ENCODE data around the gene KIAA1958.

Gene KIAA1958

DNA sequence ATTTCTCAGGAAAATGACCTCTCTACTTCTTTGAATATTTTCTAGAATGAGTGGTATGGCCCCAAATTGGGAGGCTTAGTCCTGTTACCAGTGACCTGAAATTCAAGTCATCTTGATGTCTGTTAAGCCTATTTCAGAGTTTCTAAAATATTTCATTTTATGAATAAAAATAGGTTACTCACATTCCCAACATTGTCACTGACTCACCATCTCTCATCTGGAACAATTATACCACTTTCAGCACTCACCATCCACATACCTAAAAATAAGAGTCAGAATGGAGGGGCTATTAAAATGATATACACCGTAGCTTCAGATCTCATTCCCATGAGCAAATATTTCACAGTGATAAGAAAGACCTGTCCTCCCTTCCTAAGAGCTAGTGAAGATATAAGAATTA, 71.8 kb downstream of the KIAA1958 start:
- no peaks in the 10 kb centered on the region for H3K36me3 ChIP-seq (replicated peaks)
- H3K4me3 ChIP-seq (ENCODE audit: low read depth, low read length): no peak overlapping the region
- TF ChIP-seq, protein P1, sequence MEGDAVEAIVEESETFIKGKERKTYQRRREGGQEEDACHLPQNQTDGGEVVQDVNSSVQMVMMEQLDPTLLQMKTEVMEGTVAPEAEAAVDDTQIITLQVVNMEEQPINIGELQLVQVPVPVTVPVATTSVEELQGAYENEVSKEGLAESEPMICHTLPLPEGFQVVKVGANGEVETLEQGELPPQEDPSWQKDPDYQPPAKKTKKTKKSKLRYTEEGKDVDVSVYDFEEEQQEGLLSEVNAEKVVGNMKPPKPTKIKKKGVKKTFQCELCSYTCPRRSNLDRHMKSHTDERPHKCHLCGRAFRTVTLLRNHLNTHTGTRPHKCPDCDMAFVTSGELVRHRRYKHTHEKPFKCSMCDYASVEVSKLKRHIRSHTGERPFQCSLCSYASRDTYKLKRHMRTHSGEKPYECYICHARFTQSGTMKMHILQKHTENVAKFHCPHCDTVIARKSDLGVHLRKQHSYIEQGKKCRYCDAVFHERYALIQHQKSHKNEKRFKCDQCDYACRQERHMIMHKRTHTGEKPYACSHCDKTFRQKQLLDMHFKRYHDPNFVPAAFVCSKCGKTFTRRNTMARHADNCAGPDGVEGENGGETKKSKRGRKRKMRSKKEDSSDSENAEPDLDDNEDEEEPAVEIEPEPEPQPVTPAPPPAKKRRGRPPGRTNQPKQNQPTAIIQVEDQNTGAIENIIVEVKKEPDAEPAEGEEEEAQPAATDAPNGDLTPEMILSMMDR (IDR thresholded peaks at IDR 0.05; ENCODE audit: low read depth, low read length, missing control alignments): no peak
- no peaks in the 10 kb centered on the region for H3K27me3 ChIP-seq (replicated peaks)
- in situ Hi-C loops (cut with HindIII; ENCODE audit: low pct_ligation_motif_present, low sequenced_read_pairs): no loop called here
- DNase-seq: peak; percentile 20
- no peak overlapping the region for H3K27ac ChIP-seq

DNA sequence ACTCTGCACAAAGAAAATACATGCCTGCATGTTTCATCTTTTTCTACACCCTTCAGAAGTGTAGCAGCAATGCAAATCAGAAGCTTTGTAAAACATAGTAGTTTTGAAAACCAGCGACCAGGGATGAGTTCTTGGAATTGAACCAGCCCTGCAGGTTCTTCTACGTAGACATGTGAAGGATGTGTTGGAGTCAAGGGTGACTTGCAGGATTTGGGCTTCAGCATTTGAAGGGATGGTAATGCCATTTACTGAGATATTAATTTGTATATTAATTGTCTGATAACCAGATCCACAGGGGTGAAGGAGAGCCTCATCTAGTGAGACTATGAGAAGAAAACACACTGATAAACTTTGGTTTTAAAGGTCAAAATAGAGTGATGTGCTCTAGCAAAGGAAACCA, 72.4 kb downstream of the KIAA1958 start:
- TF ChIP-seq, protein P1 (IDR thresholded peaks at IDR 0.05; ENCODE audit: low read depth, low read length, missing control alignments): no peak
- no peaks in the 10 kb centered on the region for H3K27me3 ChIP-seq (replicated peaks)
- in situ Hi-C loops (cut with HindIII; ENCODE audit: low pct_ligation_motif_present, low sequenced_read_pairs): no loop called here
- no peak overlapping the region for H3K4me3 ChIP-seq (ENCODE audit: low read depth, low read length)
- H3K36me3 ChIP-seq (replicated peaks): no peaks in the 10 kb centered on the region
- H3K27ac ChIP-seq: no peak overlapping the region
- no peak for DNase-seq

DNA sequence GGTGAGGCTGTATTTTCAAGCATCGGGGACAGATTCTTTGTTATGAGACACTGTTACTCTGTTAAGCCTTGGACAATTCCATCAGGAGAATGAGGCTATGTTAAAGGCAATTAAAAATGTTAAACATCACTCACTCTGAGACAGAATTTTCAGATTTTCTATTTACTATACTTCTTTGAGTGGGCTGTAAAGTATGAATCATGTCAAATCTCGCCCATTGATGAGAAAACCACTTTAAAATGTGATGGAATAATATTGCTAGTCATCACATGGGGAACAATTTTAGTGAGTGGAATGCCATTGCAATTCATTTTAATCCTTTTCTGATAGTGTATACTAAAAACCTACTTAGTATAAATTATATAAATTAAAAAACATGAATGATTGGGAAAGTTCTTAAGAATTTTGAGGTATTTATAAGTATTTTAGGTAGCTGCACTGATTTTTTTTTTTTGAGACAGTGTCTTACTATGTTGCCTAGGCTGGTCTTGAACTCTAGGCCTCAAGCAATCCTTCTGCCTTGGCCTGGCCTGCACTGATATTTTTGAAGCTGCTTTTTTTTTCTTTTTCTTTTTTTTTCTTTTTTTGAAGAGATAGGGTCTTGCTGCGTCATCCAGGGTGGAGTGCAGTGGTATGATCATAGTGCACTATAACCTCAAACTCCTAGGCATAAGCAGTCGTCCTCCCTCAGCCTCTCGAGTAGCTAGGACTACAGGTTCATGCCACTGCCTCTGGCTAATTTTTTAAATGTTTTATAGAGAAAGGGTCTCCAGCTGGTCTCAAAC, 73.2 kb downstream of the KIAA1958 start:
- H3K36me3 ChIP-seq (replicated peaks): no peaks in the 10 kb centered on the region
- in situ Hi-C loops (cut with HindIII; ENCODE audit: low pct_ligation_motif_present, low sequenced_read_pairs): no loop called here
- no peaks in the 10 kb centered on the region for H3K27me3 ChIP-seq (replicated peaks)
- TF ChIP-seq, protein P1 (IDR thresholded peaks at IDR 0.05; ENCODE audit: low read depth, low read length, missing control alignments): no peak
- no peak overlapping the region for H3K4me3 ChIP-seq (ENCODE audit: low read depth, low read length)
- no peak for DNase-seq
- no peak overlapping the region for H3K27ac ChIP-seq

DNA sequence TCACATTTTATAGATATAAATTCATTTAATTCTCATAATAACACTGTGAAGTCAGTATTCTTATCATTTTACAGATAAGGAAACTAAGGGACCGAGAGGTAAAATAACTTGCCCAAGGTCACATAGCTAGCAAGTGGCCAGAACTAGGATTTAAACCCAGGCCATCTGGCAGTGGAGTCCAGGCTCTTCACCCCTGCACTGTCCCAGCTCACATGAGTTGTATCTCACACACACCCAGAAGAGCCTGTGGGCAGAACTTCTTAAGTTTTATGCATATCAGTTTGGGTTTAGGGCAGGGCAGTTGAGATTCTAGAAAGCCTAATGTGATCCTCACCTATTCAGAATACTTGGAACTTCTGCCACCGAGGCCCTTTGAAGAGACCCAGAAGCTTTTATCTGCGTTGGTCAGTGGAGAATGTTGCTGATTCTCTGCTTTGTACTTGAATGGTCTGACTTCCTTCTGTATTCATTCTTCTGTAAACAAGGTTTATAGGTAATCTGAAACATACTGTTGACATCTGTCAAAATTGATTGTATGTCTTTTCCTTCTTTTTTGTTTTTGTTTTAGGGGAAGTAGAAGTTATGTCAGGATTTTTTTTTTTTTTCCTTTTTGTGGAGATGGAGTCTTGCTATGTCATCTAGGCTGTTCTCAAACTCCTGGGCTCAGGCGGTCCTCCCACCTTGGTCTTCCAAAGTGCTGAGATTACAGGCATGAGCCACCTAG, 75.8 kb downstream of the KIAA1958 start:
- no peak for DNase-seq
- Histone ChIP-seq H3K27me3 (replicated peaks) (no peaks in the 10 kb centered on the region), H3K27ac (no peak overlapping the region), H3K4me3 (ENCODE audit: low read depth, low read length) (no peak overlapping the region), H3K36me3 (replicated peaks) (no peaks in the 10 kb centered on the region)
- TF ChIP-seq, protein P1 (IDR thresholded peaks at IDR 0.05; ENCODE audit: low read depth, low read length, missing control alignments): no peak
- in situ Hi-C loops (cut with HindIII; ENCODE audit: low pct_ligation_motif_present, low sequenced_read_pairs): no loop called here

DNA sequence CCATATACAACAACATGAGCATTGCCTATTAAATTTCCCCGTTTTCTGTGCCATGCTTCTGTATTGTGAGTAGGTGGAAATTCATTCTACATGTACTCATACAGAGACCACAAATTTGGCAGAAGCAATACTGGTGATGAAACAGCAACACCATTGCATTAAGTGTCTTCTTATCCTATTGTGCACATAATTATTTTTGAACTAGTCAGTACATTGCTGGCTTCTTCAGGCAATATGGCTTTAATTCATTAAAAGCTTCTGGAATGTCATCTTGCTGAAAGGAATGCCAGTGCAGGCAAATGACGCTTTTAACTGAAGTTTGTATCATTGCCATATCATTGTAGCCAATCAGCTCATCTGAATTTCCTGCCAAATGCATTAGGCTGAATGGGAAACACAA, 82.6 kb downstream of the KIAA1958 start:
- no peak overlapping the region for H3K27ac ChIP-seq
- peak; percentile 50 for DNase-seq
- no peaks in the 10 kb centered on the region for H3K27me3 ChIP-seq (replicated peaks)
- no peak overlapping the region for H3K4me3 ChIP-seq (ENCODE audit: low read depth, low read length)
- TF ChIP-seq, protein P1 (IDR thresholded peaks at IDR 0.05; ENCODE audit: low read depth, low read length, missing control alignments): no peak
- in situ Hi-C loops (cut with HindIII; ENCODE audit: low pct_ligation_motif_present, low sequenced_read_pairs): no loop called here
- H3K36me3 ChIP-seq (replicated peaks): no peaks in the 10 kb centered on the region

All from brain microvascular endothelial cell (primary cell).